ENCODE data around the gene SBF2. TPM values are rescaled to one million over a fixed set of nuclear protein-coding genes. Genes with fewer than 3 reads are reported as not detected.

Gene SBF2
- polyA plus RNA-seq, 1 donor (not counting 4 experiments of a cell fraction or from before 2014, with no cell fraction given), result 24.5 TPM

GRCh38 chr11:10305262-10305963, 11.4 kb upstream of the SBF2 start:
- FAIRE-seq (no peak), DNase-seq (ENCODE audit: low read depth, low spot score) (no peak)
- H3K27ac ChIP-seq (ENCODE audit: control insufficient read depth, insufficient read depth, low read length), result peak overlapping the region; percentile 90
- no peaks in the 10 kb centered on the region for H3K9me1 ChIP-seq (ENCODE audit: control insufficient read depth, extremely low read depth, insufficient read depth, low read length)
- H3K4me3 ChIP-seq (ENCODE audit: control insufficient read depth in 2 of 3, extremely low read depth in 1 of 3, insufficient read depth in 2 of 3, low read depth in 1 of 3, low read length in 3 of 3), result peak overlapping the region; percentile 89 to 97 (median 97)
- peak overlapping the region; percentile 89 for H3K9ac ChIP-seq (ENCODE audit: control insufficient read depth, extremely low read depth, insufficient read depth, low read length)
- H3K36me3 ChIP-seq (ENCODE audit: control insufficient read depth in 2 of 2, extremely low read depth in 1 of 2, insufficient read depth in 2 of 2, low read length in 2 of 2), result peaks cover 0 to 5% of the 10 kb centered on the region in 2 experiments
- dilution Hi-C loops (cut with MboI; ENCODE audit: extremely low pct_ligation_motif_present, low sequenced_read_pairs), result no loop called here
- H3K4me2 ChIP-seq (ENCODE audit: control insufficient read depth, extremely low read depth, insufficient read depth, low read depth, low read length), result peak overlapping the region; percentile 96
- TF ChIP-seq CTCF (optimal IDR thresholded peaks at IDR 0.05 in 1 of 3, IDR thresholded peaks at IDR 0.05 in 1 of 3, conservative IDR thresholded peaks at IDR 0.05 in 1 of 3; ENCODE audit: extremely low read depth in 1 of 3, insufficient read depth in 2 of 3, low read length in 3 of 3) (no peak), EZH2 (IDR thresholded peaks at IDR 0.05; ENCODE audit: low read length) (no peak)
- no peaks in the 10 kb centered on the region for H3K9me3 ChIP-seq (ENCODE audit: control insufficient read depth, low read depth, low read length)
- no peaks in the 10 kb centered on the region for H4K20me1 ChIP-seq (ENCODE audit: control insufficient read depth, extremely low read depth, insufficient read depth, low read length)
- peaks cover 26% of the 10 kb centered on the region for H3K79me2 ChIP-seq (ENCODE audit: control insufficient read depth, insufficient read depth, low read length)
- no peaks in the 10 kb centered on the region for H3K27me3 ChIP-seq (ENCODE audit: control insufficient read depth, extremely low read depth, insufficient read depth, low read length)
- peak overlapping the region; percentile 47 for H2AFZ ChIP-seq (ENCODE audit: control insufficient read depth, low read length)
- peaks cover 39% of the 10 kb centered on the region for H3K4me1 ChIP-seq (ENCODE audit: control insufficient read depth, extremely low read depth, insufficient read depth, low read length)

- FAIRE-seq, result no peak
- Histone ChIP-seq H3K27me3 (ENCODE audit: control insufficient read depth, extremely low read depth, insufficient read depth, low read length) (no peaks in the 10 kb centered on the region), H4K20me1 (ENCODE audit: control insufficient read depth, extremely low read depth, insufficient read depth, low read length) (no peaks in the 10 kb centered on the region), H3K9me3 (ENCODE audit: control insufficient read depth, low read depth, low read length) (no peaks in the 10 kb centered on the region), H3K36me3 (ENCODE audit: control insufficient read depth in 2 of 2, extremely low read depth in 1 of 2, insufficient read depth in 2 of 2, low read length in 2 of 2) (peaks cover 3 to 5% of the 10 kb centered on the region in 2 experiments), H3K4me2 (ENCODE audit: control insufficient read depth, extremely low read depth, insufficient read depth, low read depth, low read length) (peak within 1 kb of the TSS; percentile 96), H2AFZ (ENCODE audit: control insufficient read depth, low read length) (peak within 1 kb of the TSS; percentile 86), H3K4me3 (ENCODE audit: control insufficient read depth in 2 of 3, extremely low read depth in 1 of 3, insufficient read depth in 2 of 3, low read depth in 1 of 3, low read length in 3 of 3) (peak within 1 kb of the TSS; percentile 89 to 97 (median 97)), H3K9ac (ENCODE audit: control insufficient read depth, extremely low read depth, insufficient read depth, low read length) (peak within 1 kb of the TSS; percentile 89), H3K79me2 (ENCODE audit: control insufficient read depth, insufficient read depth, low read length) (peaks cover 26% of the 10 kb centered on the region), H3K27ac (ENCODE audit: control insufficient read depth, insufficient read depth, low read length) (peak within 1 kb of the TSS; percentile 90), H3K9me1 (ENCODE audit: control insufficient read depth, extremely low read depth, insufficient read depth, low read length) (no peaks in the 10 kb centered on the region), H3K4me1 (ENCODE audit: control insufficient read depth, extremely low read depth, insufficient read depth, low read length) (peaks cover 32% of the 10 kb centered on the region)
- TF ChIP-seq EZH2 (IDR thresholded peaks at IDR 0.05; ENCODE audit: low read length) (no peak), CTCF (optimal IDR thresholded peaks at IDR 0.05 in 1 of 3, IDR thresholded peaks at IDR 0.05 in 1 of 3, conservative IDR thresholded peaks at IDR 0.05 in 1 of 3; ENCODE audit: extremely low read depth in 1 of 3, insufficient read depth in 2 of 3, low read length in 3 of 3) (peak; percentile 44 to 54 (median 47))
- dilution Hi-C loops (cut with MboI; ENCODE audit: extremely low pct_ligation_motif_present, low sequenced_read_pairs), result no loop called here
- DNase-seq (ENCODE audit: low read depth, low spot score), result peak; percentile 83
Measured at GRCh38 chr11:10304495-10305261, 10.7 kb upstream of the SBF2 start, which contains the start of gene ADM. TSS of gene ADM (plus strand) at chr11:10305073. CDS start at chr11:10305701, 628 bp downstream.

All from keratinocyte (primary cell).